ENCODE data around the gene THAP7.

The THAP7 gene

DNA sequence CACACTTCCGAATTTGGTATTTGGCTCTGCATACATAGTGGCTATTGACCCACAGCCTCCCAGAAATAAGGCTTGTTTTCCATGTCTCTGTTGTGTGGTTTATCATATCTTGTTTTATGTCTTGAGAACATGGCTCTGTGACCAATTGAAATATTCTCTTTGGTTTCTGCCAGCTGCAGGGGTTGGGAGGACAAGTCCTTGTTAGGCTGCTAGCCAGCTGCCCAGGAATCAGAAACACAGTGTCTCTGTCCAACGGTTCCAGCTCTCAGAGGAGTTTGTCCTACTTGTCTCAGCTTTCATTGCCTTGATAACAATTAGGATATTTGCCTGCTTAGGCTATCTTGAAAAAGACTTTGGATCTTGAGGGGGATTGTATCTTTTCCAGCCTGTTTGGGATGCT lies 36.5 kb upstream of the THAP7 start:
- Histone ChIP-seq H3K4me1 (ENCODE audit: insufficient read depth, low read length) (no peaks in the 10 kb centered on the region), H3K9ac (ENCODE audit: low read depth, low read length) (no peak overlapping the region), H3K36me3 (ENCODE audit: insufficient read depth, low read length) (no peaks in the 10 kb centered on the region), H3K9me3 (ENCODE audit: control insufficient read depth, insufficient read depth, low read length) (no peaks in the 10 kb centered on the region)

- Histone ChIP-seq H3K9ac (ENCODE audit: low read depth, low read length) (no peak overlapping the region), H3K36me3 (ENCODE audit: insufficient read depth, low read length) (no peaks in the 10 kb centered on the region), H3K9me3 (ENCODE audit: control insufficient read depth, insufficient read depth, low read length) (no peaks in the 10 kb centered on the region), H3K4me1 (ENCODE audit: insufficient read depth, low read length) (no peaks in the 10 kb centered on the region; the same call in 1 of the 2 replicates)
Measured at GRCh38 chr22:21034989-21035388, 33.1 kb upstream of the THAP7 start.

- no peaks in the 10 kb centered on the region for H3K9me3 ChIP-seq (ENCODE audit: control insufficient read depth, insufficient read depth, low read length)
- no peak overlapping the region for H3K9ac ChIP-seq (ENCODE audit: low read depth, low read length)
- H3K4me1 ChIP-seq (ENCODE audit: insufficient read depth, low read length): no peaks in the 10 kb centered on the region; the same call in 1 of the 2 replicates
- no peaks in the 10 kb centered on the region for H3K36me3 ChIP-seq (ENCODE audit: insufficient read depth, low read length)
Measured at GRCh38 chr22:21033895-21034294, 32.0 kb upstream of the THAP7 start.

DNA sequence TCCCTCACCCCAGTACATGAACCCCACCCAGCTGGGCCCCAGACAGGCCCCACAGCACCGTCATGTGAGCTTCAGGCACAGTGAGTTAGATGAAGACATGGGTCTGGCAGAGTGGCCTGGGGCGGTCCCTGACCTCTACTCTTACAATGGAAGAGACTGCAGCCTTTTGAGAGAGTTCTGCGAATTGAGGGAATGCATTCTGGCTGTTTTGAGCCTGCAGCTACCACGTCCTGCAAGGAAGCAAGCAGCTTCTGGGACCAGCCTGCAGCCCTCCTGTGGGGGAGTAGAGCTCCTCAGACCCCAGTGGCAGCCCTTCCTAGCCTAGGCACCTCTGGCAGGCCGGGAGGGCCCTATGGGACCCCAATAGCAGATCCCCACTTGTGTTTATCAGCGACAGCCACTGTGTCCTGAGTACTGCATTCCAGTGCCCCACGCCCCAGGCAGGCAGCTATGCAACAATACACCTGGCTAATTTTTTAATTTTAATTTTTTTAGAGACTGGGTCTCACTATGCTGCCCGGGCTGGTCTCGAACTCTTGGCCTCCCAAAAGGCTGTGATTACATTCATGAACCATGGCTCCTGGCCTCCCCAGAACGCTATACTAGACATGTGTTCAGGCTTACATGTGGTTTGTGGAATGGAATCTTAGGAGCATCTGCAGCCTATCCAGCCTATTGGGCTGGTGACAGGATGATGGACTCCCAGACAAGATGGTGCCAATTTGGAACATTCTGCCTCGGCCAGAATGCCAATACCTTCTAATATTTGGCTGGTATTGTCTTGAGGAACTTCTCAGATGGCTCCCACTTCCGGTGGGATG lies 31.2 kb upstream of the THAP7 start:
- Histone ChIP-seq H3K9me3 (ENCODE audit: control insufficient read depth, insufficient read depth, low read length) (no peaks in the 10 kb centered on the region), H3K36me3 (ENCODE audit: insufficient read depth, low read length) (no peaks in the 10 kb centered on the region), H3K4me1 (ENCODE audit: insufficient read depth, low read length) (no peaks in the 10 kb centered on the region; the same call in 1 of the 2 replicates), H3K9ac (ENCODE audit: low read depth, low read length) (peak overlapping the region; percentile 50; the same call in 1 of the 2 replicates)

GRCh38 chr22:21032037-21032867 lies 30.3 kb upstream of the THAP7 start, which contains the start of gene SLC7A4:
Gene SLC7A4, minus strand, starts transcription at chr22:21032561. Its CDS starts 749 bp downstream, at chr22:21031812.
- Histone ChIP-seq H3K36me3 (ENCODE audit: insufficient read depth, low read length) (no peaks in the 10 kb centered on the region), H3K9me3 (ENCODE audit: control insufficient read depth, insufficient read depth, low read length) (no peaks in the 10 kb centered on the region), H3K9ac (ENCODE audit: low read depth, low read length) (peak within 1 kb of the TSS; percentile 50; the same call in 1 of the 2 replicates), H3K4me1 (ENCODE audit: insufficient read depth, low read length) (no peaks in the 10 kb centered on the region; the same call in 1 of the 2 replicates)

GRCh38 chr22:21031545-21032036 lies 29.7 kb upstream of the THAP7 start:
- no peaks in the 10 kb centered on the region for H3K9me3 ChIP-seq (ENCODE audit: control insufficient read depth, insufficient read depth, low read length)
- H3K9ac ChIP-seq (ENCODE audit: low read depth, low read length): peak overlapping the region; percentile 50; the same call in 1 of the 2 replicates
- no peaks in the 10 kb centered on the region for H3K36me3 ChIP-seq (ENCODE audit: insufficient read depth, low read length)
- H3K4me1 ChIP-seq (ENCODE audit: insufficient read depth, low read length): no peaks in the 10 kb centered on the region; the same call in 1 of the 2 replicates

GRCh38 chr22:21030621-21031544 lies 29.0 kb upstream of the THAP7 start:
- Histone ChIP-seq H3K4me1 (ENCODE audit: insufficient read depth, low read length) (no peaks in the 10 kb centered on the region; the same call in 1 of the 2 replicates), H3K36me3 (ENCODE audit: insufficient read depth, low read length) (no peaks in the 10 kb centered on the region), H3K9ac (ENCODE audit: low read depth, low read length) (no peak overlapping the region), H3K9me3 (ENCODE audit: control insufficient read depth, insufficient read depth, low read length) (no peaks in the 10 kb centered on the region)

- Histone ChIP-seq H3K4me1 (ENCODE audit: insufficient read depth, low read length) (no peaks in the 10 kb centered on the region; the same call in 1 of the 2 replicates), H3K36me3 (ENCODE audit: insufficient read depth, low read length) (no peaks in the 10 kb centered on the region), H3K9ac (ENCODE audit: low read depth, low read length) (no peak overlapping the region), H3K9me3 (ENCODE audit: control insufficient read depth, insufficient read depth, low read length) (no peaks in the 10 kb centered on the region)
Measured at GRCh38 chr22:21030032-21030431, 28.1 kb upstream of the THAP7 start.

GRCh38 chr22:21029486-21030025 lies 27.6 kb upstream of the THAP7 start:
- Histone ChIP-seq H3K9ac (ENCODE audit: low read depth, low read length) (no peak overlapping the region), H3K4me1 (ENCODE audit: insufficient read depth, low read length) (no peaks in the 10 kb centered on the region; the same call in 1 of the 2 replicates)

DNA sequence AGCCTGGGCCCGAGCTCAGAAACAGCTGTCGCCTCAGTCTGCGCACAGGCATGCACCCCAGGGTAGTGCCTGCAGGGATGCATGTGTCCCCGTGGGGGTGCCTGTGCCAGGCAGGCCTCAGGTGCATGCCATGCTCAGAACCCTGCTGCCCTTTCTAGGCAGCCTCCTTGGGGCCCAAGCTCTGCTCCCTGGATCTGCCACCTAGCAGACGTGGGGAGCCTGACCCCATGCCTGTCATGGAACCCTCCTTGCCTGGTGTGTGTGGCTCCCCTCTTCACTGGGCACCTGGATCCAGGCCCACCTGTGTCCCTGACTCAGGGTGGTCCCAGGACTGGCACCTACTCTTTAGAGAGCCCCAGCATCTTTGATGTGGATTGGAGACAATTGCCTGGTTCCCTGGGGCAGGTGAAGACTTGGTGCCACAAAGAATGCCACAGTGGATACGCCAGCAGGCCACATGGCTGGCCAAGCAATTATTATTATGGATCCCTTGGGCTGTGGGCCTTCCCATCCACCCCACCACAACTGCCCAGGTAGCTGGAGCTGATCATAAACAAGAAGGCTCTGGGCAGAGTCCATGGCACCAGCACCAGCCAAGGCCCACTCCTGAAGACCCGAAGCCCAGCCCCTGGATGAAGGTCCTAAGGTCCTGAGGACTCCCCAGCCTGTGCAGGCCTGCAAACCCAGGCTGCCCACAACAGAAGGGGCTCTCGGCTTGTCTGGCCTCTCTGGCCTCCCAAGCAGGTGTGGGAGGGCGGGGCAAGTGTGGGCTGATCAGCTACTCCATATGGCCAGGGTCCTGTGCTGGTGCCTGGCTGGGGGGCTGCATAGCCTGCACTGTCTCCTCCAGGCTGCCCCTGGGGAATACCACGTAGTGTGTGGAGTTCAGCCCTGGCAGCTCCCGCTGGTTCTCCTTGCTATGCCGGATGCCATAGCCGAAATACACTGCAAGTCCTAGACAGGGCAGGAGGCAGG lies 26.6 kb upstream of the THAP7 start:
- no peaks in the 10 kb centered on the region; the same call in 1 of the 2 replicates for H3K4me1 ChIP-seq (ENCODE audit: insufficient read depth, low read length)
- H3K36me3 ChIP-seq (ENCODE audit: insufficient read depth, low read length): no peaks in the 10 kb centered on the region
- no peaks in the 10 kb centered on the region for H3K9me3 ChIP-seq (ENCODE audit: control insufficient read depth, insufficient read depth, low read length)
- H3K9ac ChIP-seq (ENCODE audit: low read depth, low read length): no peak overlapping the region

More at GRCh38 chr22:21029486-21030025, 27.6 kb upstream of the THAP7 start:
- H3K9me3 ChIP-seq (ENCODE audit: control insufficient read depth, insufficient read depth, low read length): no peaks in the 10 kb centered on the region
- H3K36me3 ChIP-seq (ENCODE audit: insufficient read depth, low read length): no peaks in the 10 kb centered on the region

GRCh38 chr22:21026783-21027692 lies 25.1 kb upstream of the THAP7 start:
- H3K4me1 ChIP-seq (ENCODE audit: insufficient read depth, low read length): no peaks in the 10 kb centered on the region; the same call in 1 of the 2 replicates
- no peak overlapping the region for H3K9ac ChIP-seq (ENCODE audit: low read depth, low read length)
- no peaks in the 10 kb centered on the region for H3K9me3 ChIP-seq (ENCODE audit: control insufficient read depth, insufficient read depth, low read length)
- no peaks in the 10 kb centered on the region for H3K36me3 ChIP-seq (ENCODE audit: insufficient read depth, low read length)

All from ES-I3 (cell line).